HL-60 (cell line): ENCODE measurements around the gene PSIP1.

Experiments used
- CTCF ChIP-seq: IDR thresholded peaks from one replicate; pipeline ENCODE4 v1.5.1; 2011; ENCODE audit warnings: low read length, control low read depth, inconsistent platforms; ENCODE audit not compliant: insufficient read depth
- GABPA ChIP-seq: IDR thresholded peaks from 2 replicates; pipeline ENCODE4 v1.6.1; 2012; ENCODE audit warnings: low read depth
- POLR2AphosphoS5 ChIP-seq: IDR thresholded peaks from 2 replicates; pipeline ENCODE4 v1.6.1; 2012; ENCODE audit warnings: low read depth
- REST ChIP-seq: IDR thresholded peaks from 2 replicates; pipeline ENCODE4 v1.6.1; 2012; ENCODE audit warnings: low read depth; ENCODE audit not compliant: insufficient replicate concordance
- SPI1 ChIP-seq: IDR thresholded peaks from 2 replicates; pipeline ENCODE4 v1.6.1; 2012; ENCODE audit warnings: low read depth, mild to moderate bottlenecking, borderline replicate concordance

GRCh38 chr9:15525958-15526357 lies 15.2 kb upstream of the PSIP1 start:
- TF ChIP-seq CTCF (no peak), GABPA (no peak), REST (no peak), POLR2AphosphoS5 (no peak), SPI1 (no peak)
